ENCODE data around the gene HDGFL2.

DNA sequence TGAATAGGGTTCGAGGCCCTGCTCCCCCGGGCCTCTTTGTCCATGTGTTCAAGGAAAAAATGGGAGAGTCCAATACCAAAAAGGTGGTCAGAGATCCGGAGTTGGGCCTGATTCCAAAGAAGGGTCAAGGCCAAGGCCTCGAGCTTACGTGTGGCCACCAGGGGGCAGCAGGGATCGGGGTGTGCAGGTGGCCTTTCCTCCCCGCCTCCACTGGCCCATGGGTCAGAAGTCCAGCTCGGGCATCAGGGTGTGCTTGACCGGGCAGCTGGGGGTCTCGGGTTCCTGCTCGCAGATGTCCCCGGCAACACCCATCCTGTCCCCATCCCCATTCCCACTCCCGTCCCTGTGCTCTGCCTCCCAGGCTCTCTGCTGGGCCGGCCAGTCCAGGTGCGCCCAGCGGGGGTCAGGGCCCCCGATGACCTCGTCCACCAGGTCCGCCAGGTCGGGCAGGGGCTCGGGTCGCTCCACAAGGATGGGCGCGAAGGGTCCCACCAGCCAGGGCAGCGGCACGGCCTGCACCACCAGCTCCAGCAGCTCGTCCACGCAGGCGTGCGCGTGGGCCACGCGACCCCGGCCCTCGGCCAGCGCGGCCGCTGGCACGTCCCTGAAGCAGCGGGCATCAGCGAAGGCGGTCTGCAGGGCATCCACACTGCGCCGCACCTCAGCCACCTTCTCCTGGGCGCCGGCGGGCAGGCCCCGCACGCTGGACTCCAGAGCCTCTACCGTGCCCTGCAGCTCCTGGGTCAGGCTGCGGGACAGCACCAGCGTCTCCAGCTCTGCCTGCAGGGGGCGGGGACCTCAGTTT is 51.4 kb downstream of the HDGFL2 start:
- TF ChIP-seq EZH2 (IDR thresholded peaks at IDR 0.05; ENCODE audit: low read length, missing control alignments) (no peak), CTCF (conservative IDR thresholded peaks at IDR 0.05 in 1 of 2, IDR thresholded peaks at IDR 0.05 in 1 of 2; ENCODE audit: low read depth in 1 of 2, low read length in 2 of 2) (peak; percentile 46 to 82)
